GM23248 (cell line): Measurements from ENCODE around the gene SLC38A2. TPM values are rescaled to one million over a fixed set of nuclear protein-coding genes. Genes with fewer than 3 reads are reported as not detected.

ENCODE experiments used
- DNase-seq: peaks from one replicate; pipeline ENCODE4 v3.0.0-alpha.2; 2015
- H2AFZ ChIP-seq: fragments of 200-600 bp; sonication (generic); 2 replicates; pipeline ENCODE4 v1.6.1; 2016; ENCODE audit warnings: antibody characterized with exemption
- H3F3A ChIP-seq: fragments of 200-600 bp; sonication (generic); 2 replicates; pipeline ENCODE4 v1.6.1; 2016; ENCODE audit warnings: mild to moderate bottlenecking, antibody characterized with exemption, mixed run types; ENCODE audit not compliant: insufficient read depth
- H3K27ac ChIP-seq: fragments of 200-600 bp; sonication (generic); 2 replicates; pipeline ENCODE4 v1.5.1; 2016; ENCODE audit warnings: mild to moderate bottlenecking
- H3K27me3 ChIP-seq: fragments of 200-600 bp; sonication (generic); replicated peaks from 2 replicates; pipeline ENCODE4 v1.6.1; 2016; ENCODE audit warnings: mild to moderate bottlenecking; ENCODE audit not compliant: insufficient read depth
- H3K36me3 ChIP-seq: fragments of 200-600 bp; sonication (generic); 2 replicates; pipeline ENCODE4 v1.6.1; 2016; ENCODE audit warnings: low read depth, mild to moderate bottlenecking
- H3K4me1 ChIP-seq: fragments of 200-600 bp; sonication (generic); 2 replicates; pipeline ENCODE4 v1.6.1; 2016; ENCODE audit warnings: mild to moderate bottlenecking; ENCODE audit not compliant: insufficient read depth
- H3K4me2 ChIP-seq: fragments of 200-600 bp; sonication (generic); one replicate; pipeline ENCODE4 v1.6.1; 2016; ENCODE audit warnings: mild to moderate bottlenecking; ENCODE audit not compliant: unreplicated experiment
- H3K4me3 ChIP-seq: fragments of 200-600 bp; sonication (generic); 2 replicates; pipeline ENCODE4 v1.5.1; 2016; ENCODE audit warnings: mild to moderate bottlenecking
- H3K79me2 ChIP-seq: fragments of 200-600 bp; sonication (generic); 2 replicates; pipeline ENCODE4 v1.6.1; 2016; ENCODE audit warnings: mild to moderate bottlenecking; ENCODE audit not compliant: insufficient read depth
- H3K9ac ChIP-seq: fragments of 200-600 bp; sonication (generic); 2 replicates; pipeline ENCODE4 v1.6.1; 2016; ENCODE audit warnings: mild to moderate bottlenecking
- H3K9me2 ChIP-seq: fragments of 200-600 bp; sonication (generic); 2 replicates; pipeline ENCODE4 v1.6.1; 2016; ENCODE audit warnings: mixed run types, mild to moderate bottlenecking, moderate library complexity; ENCODE audit not compliant: insufficient read depth
- H3K9me3 ChIP-seq: fragments of 200-600 bp; sonication (generic); one replicate; pipeline ENCODE4 v1.6.1; 2017; ENCODE audit warnings: low read depth
- H4K20me1 ChIP-seq: fragments of 200-600 bp; sonication (generic); 2 replicates; pipeline ENCODE4 v1.6.0; 2016; ENCODE audit not compliant: insufficient read depth
- EZH2 ChIP-seq: fragments of 200-600 bp; sonication (generic); IDR thresholded peaks from 2 replicates; pipeline ENCODE4 v1.6.1; 2018; ENCODE audit warnings: antibody characterized with exemption, mild to moderate bottlenecking; ENCODE audit not compliant: insufficient read depth, poor library complexity, severe bottlenecking
- EZH2phosphoT487 ChIP-seq: fragments of 200-600 bp; sonication (generic); IDR thresholded peaks from 2 replicates; pipeline ENCODE4 v1.6.1; 2018; ENCODE audit warnings: antibody characterized with exemption, moderate library complexity, mild to moderate bottlenecking, low read depth; ENCODE audit not compliant: insufficient read depth
- WGBS, 2 experiments: methylation state at CpG; one replicate each; pipeline ENCODE4 v1.1.6; 2015 to 2017; ENCODE audit warnings: low lambda C conversion rate in 2 of 2, low coverage in 1 of 2; ENCODE audit errors: missing lambda C conversion rate in 2 of 2; 5-methylcytosine and 5-hydroxymethylcytosine counted together
- in situ Hi-C: fragments of 300-500 bp; cut with MboI; formaldehyde crosslinking; loops from 2 replicates; pipeline ENCODE4 v1.15.0; 2020
- polyA plus RNA-seq: library from polyadenylated mRNA; unstranded; fragments of >200 nt; fragmentation: Nextera tagmentation; extraction: Ambion mirVana; gene quantifications from 2 replicates; pipeline ENCODE4 v1.2.1, GENCODE V29; 2016
- total RNA-seq: library from RNA; depleted of rRNA; stranded (reverse); fragments of >200 nt; shearing (Covaris generic); gene quantifications from 2 replicates; pipeline ENCODE4 v1.2.3, GENCODE V29; 2014

SLC38A2 gene
- total and polyA plus RNA-seq, 2 experiments from 2014 or later: 683 to 1,383 TPM

DNA sequence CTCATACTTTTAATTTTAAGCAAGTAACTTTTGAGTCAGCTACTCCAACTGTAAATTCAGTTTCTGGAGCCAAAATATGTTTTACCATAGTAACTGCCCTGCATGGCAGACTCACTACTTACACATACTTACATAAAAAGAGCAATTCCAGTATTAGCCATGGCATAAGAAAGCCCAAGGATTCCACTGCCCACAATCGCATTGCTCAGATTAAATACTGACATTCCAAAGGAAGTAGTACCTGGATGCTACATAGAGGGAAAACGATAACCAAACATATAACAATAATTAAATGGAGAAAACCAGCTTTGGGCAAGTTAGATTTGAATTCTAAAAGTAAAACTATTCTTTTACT lies 2.2 kb downstream of the SLC38A2 start:
- TF ChIP-seq EZH2phosphoT487 (no peak), EZH2 (no peak)
- H3K4me2 ChIP-seq: peak overlapping the region; percentile 98
- H3K9me2 ChIP-seq: no peaks in the 10 kb centered on the region
- H3K9ac ChIP-seq: peak overlapping the region; percentile 98
- peaks cover 58% of the 10 kb centered on the region for H3K36me3 ChIP-seq
- peaks cover 56% of the 10 kb centered on the region for H4K20me1 ChIP-seq
- H3K27ac ChIP-seq: peak overlapping the region; percentile 96
- H3K4me3 ChIP-seq: peak overlapping the region; percentile 99
- H3K4me1 ChIP-seq: peaks cover 19% of the 10 kb centered on the region
- peak; percentile 51 for DNase-seq
- no peaks in the 10 kb centered on the region for H3K27me3 ChIP-seq
- no peak overlapping the region for H2AFZ ChIP-seq
- peaks cover 97% of the 10 kb centered on the region for H3K79me2 ChIP-seq
- 1% methylated on average over 2 of the region's 2 CpGs for WGBS, 2 experiments
- in situ Hi-C loops: loop anchor here (25.0 kb wide), 1 partner anchor 567 kb away; no protein-coding TSS in a partner anchor
- H3K9me3 ChIP-seq: no peaks in the 10 kb centered on the region
- peaks cover 72% of the 10 kb centered on the region for H3F3A ChIP-seq

DNA sequence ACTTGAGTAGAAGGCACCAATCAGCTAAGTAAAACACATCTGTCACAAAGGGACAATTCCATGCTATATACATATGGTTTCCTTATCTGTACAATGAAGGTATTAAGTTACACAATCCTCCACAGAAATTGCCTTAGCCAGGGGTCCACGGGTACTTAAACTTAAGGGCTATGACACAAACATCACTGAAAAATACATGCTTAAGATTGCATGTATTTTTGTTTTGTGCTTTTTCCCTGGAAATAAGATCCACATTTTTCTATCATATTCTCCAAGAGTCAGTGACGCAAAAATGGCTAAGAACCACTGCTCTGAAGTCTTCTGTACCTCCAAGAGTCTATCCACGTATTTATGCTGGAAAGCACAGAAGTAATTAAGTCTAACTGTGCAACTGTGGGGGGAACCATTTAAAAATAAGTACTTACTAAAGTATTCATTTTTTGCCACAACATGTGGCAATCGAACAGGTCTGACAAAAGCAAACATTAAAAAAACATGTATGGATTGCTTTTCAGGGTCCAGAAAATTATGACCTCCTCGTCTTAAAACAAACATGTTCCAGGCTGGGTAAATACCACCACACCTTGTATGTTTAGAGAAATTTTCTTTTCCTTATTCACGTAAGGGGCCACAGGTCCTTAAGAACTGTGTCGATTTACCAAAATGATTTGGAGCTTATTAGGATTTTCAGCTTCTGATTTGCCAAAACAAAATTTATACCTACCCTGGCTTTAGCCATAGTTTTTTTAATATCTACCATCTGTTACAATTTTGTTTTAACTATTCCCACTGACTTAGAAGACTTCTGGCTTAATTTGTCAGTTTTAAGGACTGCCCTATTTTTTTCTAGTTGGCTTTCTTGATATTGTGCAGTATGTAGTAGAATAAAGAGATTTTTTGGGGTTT lies 2.8 kb downstream of the SLC38A2 start:
- no peaks in the 10 kb centered on the region for H3K9me3 ChIP-seq
- in situ Hi-C loops: loop anchor here (25.0 kb wide), 1 partner anchor 568 kb away; no protein-coding TSS in a partner anchor
- peaks cover 24% of the 10 kb centered on the region for H3K4me1 ChIP-seq
- peak overlapping the region; percentile 98 for H3K9ac ChIP-seq
- H3K27me3 ChIP-seq: no peaks in the 10 kb centered on the region
- H3K27ac ChIP-seq: peak overlapping the region; percentile 96
- H3K79me2 ChIP-seq: peaks cover 98% of the 10 kb centered on the region
- H3K9me2 ChIP-seq: no peaks in the 10 kb centered on the region
- WGBS, 2 experiments: 10 to 11% methylated on average over 7 of the region's 7 CpGs
- peak overlapping the region; percentile 99 for H3K4me3 ChIP-seq
- H3K36me3 ChIP-seq: peaks cover 64% of the 10 kb centered on the region
- peaks cover 79% of the 10 kb centered on the region for H3F3A ChIP-seq
- peak overlapping the region; percentile 98 for H3K4me2 ChIP-seq
- H4K20me1 ChIP-seq: peaks cover 56% of the 10 kb centered on the region
- TF ChIP-seq EZH2phosphoT487 (no peak), EZH2 (no peak)
- DNase-seq: no peak
- no peak overlapping the region for H2AFZ ChIP-seq

DNA sequence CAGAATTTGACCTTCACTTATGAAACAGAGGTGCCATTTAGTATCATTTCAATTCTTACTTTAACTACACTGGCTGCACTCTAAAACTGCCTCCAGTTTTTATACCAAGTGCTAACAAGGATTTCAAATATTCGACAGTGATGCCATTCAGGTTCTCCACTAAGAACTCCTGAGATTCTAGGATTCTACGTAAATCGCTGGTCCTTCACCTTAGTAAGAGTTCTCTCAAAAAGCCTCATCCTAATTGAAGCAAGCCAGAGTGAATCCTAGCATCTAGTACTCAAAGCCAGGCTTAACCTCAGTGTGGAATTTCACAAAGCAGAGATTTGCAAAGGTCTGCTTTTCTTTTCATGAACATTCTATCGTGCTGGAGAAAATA lies 3.5 kb downstream of the SLC38A2 start:
- Histone ChIP-seq H3K9me2 (no peaks in the 10 kb centered on the region), H3K9me3 (no peaks in the 10 kb centered on the region), H3K36me3 (peaks cover 71% of the 10 kb centered on the region), H3K4me2 (peak overlapping the region; percentile 98), H2AFZ (no peak overlapping the region), H3K4me3 (peak overlapping the region; percentile 99), H3F3A (peaks cover 82% of the 10 kb centered on the region), H3K27ac (peak overlapping the region; percentile 96), H4K20me1 (peaks cover 61% of the 10 kb centered on the region), H3K79me2 (peaks cover 98% of the 10 kb centered on the region), H3K4me1 (peaks cover 27% of the 10 kb centered on the region), H3K27me3 (no peaks in the 10 kb centered on the region), H3K9ac (peak overlapping the region; percentile 98)
- TF ChIP-seq EZH2 (no peak), EZH2phosphoT487 (no peak)
- DNase-seq: no peak
- in situ Hi-C loops: loop anchor here (25.0 kb wide), 1 partner anchor 568 kb away; no protein-coding TSS in a partner anchor
- WGBS, 2 experiments: 35 to 49% methylated on average over 4 of the region's 4 CpGs

- WGBS, 2 experiments: 32 to 38% methylated on average over 1 of the region's 1 CpG
- H3K79me2 ChIP-seq: peaks cover 98% of the 10 kb centered on the region
- H3K27me3 ChIP-seq: no peaks in the 10 kb centered on the region
- H4K20me1 ChIP-seq: peaks cover 65% of the 10 kb centered on the region
- in situ Hi-C loops: loop anchor here (25.0 kb wide), 1 partner anchor 569 kb away; no protein-coding TSS in a partner anchor
- H3K36me3 ChIP-seq: peaks cover 75% of the 10 kb centered on the region
- H3K4me3 ChIP-seq: peak overlapping the region; percentile 99
- peak overlapping the region; percentile 98 for H3K9ac ChIP-seq
- TF ChIP-seq EZH2phosphoT487 (no peak), EZH2 (no peak)
- no peak overlapping the region for H2AFZ ChIP-seq
- H3K9me2 ChIP-seq: no peaks in the 10 kb centered on the region
- DNase-seq: no peak
- H3K27ac ChIP-seq: peak overlapping the region; percentile 96
- no peaks in the 10 kb centered on the region for H3K9me3 ChIP-seq
- H3K4me1 ChIP-seq: peaks cover 27% of the 10 kb centered on the region
- peaks cover 82% of the 10 kb centered on the region for H3F3A ChIP-seq
- H3K4me2 ChIP-seq: peak overlapping the region; percentile 98
Measured at GRCh38 chr12:46368684-46369083, 3.9 kb downstream of the SLC38A2 start.
